HG03039 (cell line): Measurements from ENCODE around the gene LUC7L.

ENCODE experiments used
- ATAC-seq: cut with Tn5 transposase; IDR thresholded peaks from one replicate; pipeline ENCODE4 v1.9.1; 2021; ENCODE audit warnings: mild to moderate bottlenecking, moderate library complexity; ENCODE audit not compliant: unreplicated experiment

The LUC7L gene

GRCh38 chr16:152141-153128, 76.8 kb downstream of the LUC7L start, which contains the start of gene HBZ:
HBZ (plus strand) TSS chr16:152644; CDS start chr16:152910, 266 bp downstream.
- ATAC-seq = no peak

DNA sequence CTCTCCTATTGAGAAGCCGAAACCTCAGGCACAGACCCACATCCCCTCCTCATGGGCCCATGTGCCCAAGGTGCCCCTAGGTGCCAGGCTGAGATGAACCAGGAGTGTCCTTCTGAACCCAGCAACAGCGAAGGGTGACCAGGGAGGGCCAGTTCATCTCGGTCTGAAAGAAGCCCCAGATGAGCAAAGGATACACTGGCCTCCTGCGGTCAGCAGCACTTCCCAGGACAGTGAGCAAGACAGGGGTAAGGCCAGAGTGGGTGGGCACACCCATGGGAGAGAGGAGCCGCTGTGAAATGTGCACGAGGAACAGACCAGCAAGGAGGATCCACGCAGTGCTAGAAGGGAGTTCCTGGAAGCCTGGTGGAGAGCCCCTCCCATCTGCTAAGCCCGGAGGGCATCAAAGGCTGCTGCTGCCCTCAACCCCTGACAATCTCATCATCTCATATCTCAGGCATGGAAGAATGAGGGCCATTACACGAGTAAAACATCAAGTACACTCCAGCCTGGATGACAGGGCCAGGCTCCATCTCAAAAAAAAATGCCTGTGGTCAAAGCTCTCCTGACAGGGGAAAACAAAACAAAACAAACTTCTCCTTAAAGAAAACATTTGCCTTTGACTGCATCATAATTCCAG, 80.1 kb downstream of the LUC7L start:
- ATAC-seq = no peak

GRCh38 chr16:146646-147045, 82.6 kb downstream of the LUC7L start:
- no peak for ATAC-seq

DNA sequence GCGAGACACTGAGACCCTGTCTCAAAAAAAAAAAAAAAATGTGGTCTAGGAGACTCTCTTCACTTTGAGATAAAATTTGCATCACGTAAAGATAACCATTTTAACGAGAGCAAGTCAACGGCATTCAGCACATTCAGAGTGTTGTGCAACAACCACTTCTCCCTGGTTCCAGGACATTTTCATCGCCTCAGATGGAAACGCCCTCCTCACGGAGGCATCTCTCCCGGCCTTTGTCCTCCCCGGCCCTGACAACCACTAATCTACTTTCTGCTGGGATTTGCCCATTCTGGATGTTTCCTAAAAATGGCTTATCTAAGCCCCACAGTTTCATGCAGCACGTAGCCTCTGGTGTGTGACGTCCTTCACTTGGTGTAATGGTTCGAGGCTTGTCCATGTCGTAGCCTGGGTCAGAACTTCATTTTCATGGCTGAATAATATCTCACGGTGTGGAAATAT, 84.4 kb downstream of the LUC7L start:
- no peak for ATAC-seq

GRCh38 chr16:143456-143855, 85.8 kb downstream of the LUC7L start:
- no peak for ATAC-seq

- ATAC-seq = no peak
Observed at GRCh38 chr16:143047-143446, 86.2 kb downstream of the LUC7L start.

DNA sequence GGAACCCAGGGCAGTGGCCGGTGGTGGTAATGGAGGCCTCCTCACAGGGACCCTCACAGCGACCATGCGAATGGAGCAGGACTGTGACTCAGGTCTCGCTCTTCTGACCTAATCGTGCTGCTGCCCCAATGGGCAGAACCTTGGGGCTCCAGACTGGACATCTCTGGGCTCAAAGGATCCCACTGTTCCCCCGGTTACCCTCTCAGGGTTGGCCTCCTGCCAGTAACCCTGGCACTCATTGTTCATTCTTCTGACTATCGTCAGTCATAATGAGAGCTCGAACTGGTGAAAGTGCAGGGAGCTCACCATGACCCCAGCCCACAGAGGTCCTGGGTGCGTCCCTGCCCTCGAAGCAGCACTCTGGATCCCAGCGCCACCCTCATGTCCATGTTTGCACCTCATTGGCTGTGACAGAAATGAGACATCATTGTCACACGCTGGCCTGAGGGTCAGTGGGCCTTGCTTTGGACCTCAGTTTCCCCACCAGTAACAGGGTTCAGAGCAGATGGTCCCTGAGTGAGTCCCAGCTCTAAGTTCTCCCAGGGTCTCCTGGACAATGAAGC, 86.8 kb downstream of the LUC7L start:
- ATAC-seq = no peak

DNA sequence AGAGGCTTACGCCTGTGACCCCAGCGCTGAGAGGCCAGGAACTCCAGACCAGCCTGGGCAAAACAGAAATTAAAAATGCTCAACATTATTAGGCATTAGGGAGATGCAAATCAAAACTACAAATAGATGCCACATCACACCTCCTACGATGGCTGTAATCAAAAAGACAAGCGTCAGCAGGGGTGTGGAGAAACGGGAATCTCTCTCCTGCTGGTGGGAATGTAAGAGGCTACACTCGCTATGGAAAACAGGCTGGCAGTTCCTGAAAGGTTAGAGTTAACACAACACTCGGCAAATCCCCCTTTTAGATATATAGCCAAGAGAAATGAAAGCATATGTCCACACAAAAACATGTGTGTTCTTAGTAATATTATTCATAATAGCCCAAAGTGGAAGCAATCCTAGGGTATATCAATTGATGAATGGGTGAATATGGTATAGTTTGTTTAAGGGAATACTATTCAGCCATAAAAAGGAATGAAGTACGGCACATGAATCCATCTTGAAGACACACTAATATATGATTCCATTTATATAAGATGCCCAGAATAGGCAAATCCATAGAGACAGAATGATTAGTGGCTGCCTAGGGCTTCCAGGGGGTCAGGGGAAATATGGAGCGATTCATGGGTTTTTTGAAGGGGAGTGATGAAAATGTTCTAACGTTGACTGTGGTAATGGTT, 88.9 kb downstream of the LUC7L start:
- ATAC-seq = no peak
